CMK (cell line): ENCODE measurements around the gene GNA14.
"Not testable (repeated sequence)": the region's sequence is repeated elsewhere in the genome, so short reads cannot be mapped to it uniquely, and the experiment has no call there.

Experiments
- DNase-seq: peaks from one replicate; pipeline ENCODE4 v3.0.0-alpha.2; 2010; ENCODE audit warnings: low read depth

The GNA14 gene

DNA sequence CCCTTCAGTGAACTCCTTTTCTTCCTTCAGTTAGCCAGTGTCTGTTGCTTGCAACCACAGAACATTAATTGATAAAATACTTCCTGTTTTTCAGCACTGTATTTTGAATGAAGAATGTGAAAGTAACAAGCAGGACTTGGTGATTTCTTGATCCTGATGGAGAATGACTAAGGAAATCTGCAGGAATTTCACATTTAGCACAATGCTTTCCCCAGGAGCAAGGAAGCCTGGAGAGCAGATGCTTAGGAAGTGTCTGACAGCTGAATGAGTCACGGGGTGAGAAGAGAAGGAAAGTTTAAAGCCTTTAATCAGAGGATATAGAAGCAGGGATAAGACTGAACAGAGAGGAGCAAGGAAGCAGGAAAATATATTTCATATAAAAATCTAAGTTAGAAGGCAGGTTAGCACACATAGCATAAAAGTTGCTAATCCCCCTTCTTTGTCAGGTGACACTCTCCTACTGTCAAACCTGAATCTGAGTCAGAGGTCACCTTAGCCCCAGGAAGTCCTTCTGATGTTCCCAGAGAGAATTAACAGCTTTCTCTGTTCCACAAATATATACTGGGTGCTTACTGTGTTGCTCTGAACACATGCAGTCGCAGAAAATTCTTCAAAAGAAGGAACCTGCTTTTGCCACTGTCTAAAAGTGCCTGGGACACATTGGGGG is 59.7 kb downstream of the GNA14 start:
- DNase-seq: no peak

DNA sequence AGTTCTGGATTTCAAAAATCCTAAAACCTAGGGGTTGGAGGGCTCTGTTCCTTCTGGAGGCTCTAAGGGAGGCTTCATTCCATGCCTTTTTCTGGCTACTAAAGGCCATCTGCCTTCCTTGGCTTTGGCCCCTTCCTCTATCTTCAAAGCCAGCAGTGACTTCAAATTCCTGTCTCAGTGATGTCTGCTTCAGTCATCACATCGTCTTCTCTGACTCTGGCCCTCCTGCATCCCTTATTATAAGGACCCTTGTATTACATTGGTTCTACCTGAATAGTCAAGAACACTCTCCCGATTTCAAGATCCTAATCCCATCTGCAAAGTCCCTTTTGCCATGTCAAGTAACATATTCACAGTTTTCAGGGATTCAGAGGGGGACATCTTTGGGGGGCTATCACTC is 60.3 kb downstream of the GNA14 start:
- no peak for DNase-seq

DNA sequence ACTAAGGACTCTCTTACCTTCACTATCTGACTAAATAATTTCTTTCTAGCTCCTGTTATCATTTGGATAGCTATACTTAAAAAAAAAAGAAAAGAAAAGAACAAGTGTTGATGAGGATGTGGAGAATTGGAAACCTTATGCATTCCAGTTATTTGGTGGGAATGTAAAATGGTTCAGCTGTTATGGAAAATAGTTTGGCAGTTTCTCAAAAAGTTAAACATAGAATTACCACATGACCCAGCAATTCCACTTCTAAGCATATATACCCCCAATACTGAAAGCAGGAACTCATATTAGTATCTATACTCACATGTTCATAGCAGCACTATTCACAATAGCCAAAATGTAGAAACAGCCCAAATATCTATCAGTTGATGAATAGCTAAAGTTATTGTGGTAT is 61.1 kb downstream of the GNA14 start:
- no peak for DNase-seq

DNA sequence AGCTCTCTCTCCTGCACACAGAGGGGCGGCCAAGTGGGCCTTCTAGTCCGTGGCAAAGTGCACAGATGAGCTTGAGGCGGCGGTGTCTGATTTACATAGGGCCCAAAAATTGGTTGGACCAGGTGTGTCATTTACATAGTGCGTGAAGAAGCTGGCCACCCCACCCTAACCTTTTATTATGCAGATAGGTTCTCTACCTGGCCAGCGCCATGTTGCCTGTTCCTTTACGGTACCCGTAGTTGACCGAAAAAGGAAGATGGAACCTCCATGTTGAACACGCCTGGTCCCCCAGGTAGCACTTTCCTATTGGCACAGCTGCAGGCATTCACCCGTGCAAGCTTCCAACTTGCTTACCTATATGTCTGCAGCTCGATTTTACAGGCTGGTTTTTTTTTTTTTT is 61.5 kb downstream of the GNA14 start:
- no peak for DNase-seq

DNA sequence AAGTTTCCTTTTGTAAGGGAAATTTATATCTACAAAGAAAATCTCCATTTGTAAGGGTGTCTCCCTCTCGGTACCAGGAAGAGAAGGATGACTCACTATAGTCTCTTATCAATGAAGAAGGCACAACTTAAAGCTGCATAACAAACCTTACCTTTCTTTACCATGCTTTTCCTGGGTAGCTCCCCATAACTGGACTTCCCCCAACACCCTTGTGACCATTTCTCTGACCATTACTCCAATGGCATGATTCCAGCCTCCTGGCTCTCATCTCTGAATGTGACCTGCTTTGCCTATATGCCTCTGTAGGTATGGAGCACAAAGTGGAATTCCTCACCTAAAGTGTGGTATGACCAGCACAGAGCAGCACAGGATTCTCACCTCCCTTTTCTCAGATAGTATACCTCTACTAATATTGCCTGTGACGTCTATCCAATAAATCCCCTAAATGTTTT is 62.8 kb downstream of the GNA14 start:
- DNase-seq: no peak

DNA sequence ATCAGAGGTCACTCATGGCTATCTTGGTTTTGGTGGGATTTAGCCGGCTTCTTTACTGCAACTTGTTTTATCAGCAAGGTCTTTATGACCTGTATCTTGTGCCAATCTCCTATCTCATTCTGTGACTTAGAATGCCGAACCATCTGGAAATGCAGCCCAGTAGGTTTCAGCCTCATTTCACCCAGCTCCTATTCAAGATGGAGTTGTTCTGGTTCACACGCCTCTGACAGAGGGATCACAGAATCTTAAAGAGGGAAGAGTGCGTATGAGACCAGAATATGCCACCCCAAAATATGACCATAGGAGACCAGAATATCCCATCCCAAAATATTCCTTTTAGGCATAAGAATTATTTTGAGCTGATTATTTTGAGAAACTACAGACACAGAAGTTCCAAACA is 63.2 kb downstream of the GNA14 start:
- DNase-seq: not testable (repeated sequence)

DNA sequence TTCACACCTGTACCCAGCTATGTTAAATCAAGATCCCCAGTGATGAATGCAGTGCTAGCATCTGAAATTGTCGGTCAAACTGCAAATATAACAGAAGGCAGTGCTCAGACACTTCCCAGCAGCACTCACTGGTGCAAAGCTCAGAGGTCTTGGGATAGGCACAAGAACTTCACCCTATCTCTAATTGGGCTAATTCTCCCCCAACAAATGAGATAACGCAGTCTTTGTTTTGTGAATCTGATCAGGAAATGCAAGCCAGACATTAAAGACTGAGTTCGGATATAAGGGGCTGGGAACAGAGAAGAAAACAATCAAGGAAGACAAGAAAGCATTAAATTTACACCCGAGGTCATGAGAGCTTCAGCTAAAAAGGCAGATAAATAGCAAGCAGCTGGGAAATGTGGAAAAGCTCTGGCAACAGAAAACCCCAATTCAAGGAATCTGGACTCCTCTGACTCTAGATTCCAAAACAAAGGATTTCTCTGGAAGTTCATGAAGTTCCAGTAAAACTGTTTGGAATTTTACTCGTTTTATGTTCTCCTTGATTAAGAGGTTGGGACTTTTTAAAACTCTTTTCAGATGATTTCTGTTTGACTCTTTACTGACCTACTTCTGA is 65.1 kb downstream of the GNA14 start:
- no peak for DNase-seq

DNA sequence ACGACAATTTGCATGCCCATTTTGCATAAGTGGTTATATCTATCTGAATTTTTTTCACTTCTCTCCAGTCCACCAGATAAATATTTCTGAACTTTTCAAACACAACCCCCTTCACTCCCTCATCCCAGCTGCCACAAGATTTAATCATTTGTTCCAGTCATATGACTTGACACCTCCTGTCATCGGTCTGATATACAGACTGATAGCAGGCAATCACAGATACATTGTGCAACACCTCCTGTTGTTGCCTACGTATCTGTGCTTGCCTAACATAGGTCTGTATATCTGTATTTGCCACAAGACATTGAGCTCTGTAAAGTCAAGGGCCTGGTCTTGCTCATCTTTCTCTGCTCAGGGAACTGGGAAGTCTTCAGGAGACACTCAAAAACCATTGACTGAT is 65.6 kb downstream of the GNA14 start:
- DNase-seq: no peak

DNA sequence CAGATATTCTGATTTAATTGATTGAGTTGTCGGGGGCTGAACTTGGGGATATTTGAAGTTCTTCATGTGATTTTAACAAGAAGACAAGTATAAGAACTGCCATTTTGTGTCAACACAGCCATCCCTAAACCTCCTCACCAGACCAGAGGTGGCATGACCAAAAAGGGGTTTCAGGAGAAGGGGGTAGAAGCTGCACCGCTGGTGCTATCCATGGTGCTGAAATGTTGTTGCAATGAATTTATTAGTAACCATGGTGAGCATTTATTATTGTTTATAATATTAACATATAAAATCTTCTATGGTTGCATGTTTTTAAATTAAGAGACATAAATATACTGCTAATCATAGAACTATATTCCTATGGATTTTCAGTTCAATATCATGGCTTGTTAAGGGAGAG is 72.3 kb downstream of the GNA14 start:
- DNase-seq: no peak

DNA sequence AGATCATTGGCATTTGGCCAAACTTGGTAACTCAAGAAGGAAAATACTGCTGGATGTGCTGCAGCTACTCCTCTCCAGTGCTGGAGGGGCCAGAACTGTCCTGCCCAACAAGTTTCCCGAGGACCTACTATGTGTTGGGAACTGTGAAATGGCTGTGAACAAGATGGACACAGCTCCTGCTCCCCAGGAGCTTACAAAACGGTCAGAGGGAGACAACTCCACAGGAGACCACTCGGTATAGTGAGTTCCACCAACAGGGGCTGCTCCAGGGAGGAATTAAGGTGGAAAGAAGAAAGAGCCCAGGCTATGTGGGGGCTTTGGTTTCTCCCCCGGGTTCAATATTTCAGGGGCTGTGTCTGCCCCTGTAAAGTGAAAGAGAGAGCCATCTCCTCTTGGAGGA is 78.8 kb downstream of the GNA14 start:
- DNase-seq: no peak

DNA sequence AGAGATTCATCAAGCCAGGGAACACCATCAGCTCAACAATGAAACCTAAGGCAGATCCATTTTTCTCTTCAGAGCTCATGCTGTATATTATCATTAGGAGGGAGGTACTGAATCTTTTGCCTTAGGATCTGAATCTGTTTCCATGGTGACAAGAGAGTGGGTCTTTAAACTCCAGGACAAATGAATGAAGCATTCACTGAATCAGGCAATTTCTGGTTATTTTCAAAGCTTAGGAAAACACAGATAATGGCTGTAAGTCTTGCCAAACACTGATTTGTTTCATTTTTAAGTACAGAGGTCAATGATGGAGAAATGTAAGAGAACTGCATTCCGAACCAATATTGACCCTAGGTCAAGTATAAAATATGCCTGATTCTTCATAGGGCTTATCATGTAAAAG is 84.9 kb downstream of the GNA14 start:
- no peak for DNase-seq

DNA sequence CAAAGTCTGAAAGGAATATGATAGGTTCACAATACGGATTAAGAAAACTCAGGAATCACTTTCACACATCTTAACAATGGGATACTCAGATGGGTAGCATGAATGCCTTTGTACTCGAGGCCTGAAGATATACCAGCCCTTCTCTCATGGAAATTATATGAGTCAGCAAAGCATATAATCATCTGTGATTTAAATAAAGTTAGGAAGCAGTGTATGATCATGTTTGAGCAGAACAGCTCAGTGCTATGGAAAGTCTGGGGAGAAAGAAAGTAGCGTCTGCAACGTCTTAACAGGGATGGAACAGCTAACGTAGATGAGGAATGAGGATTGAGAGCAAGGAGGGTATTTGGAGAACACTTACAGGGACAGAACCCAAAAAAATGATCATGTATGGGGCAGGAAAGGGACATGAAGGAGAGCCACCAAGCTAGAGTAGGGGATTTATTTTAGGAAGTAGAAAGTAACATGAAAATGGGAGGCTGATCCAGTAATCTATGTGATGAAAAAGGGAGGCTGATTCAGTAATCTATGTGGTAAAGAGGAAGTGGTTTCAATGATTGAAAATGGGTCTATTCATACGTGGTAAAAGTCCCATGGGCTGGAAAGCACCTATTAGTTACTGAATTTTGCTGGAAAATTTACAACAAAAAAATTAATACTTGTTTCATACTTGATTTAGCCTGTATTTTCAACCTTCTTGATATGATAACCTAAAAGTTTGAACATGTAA is 85.9 kb downstream of the GNA14 start:
- no peak for DNase-seq

DNA sequence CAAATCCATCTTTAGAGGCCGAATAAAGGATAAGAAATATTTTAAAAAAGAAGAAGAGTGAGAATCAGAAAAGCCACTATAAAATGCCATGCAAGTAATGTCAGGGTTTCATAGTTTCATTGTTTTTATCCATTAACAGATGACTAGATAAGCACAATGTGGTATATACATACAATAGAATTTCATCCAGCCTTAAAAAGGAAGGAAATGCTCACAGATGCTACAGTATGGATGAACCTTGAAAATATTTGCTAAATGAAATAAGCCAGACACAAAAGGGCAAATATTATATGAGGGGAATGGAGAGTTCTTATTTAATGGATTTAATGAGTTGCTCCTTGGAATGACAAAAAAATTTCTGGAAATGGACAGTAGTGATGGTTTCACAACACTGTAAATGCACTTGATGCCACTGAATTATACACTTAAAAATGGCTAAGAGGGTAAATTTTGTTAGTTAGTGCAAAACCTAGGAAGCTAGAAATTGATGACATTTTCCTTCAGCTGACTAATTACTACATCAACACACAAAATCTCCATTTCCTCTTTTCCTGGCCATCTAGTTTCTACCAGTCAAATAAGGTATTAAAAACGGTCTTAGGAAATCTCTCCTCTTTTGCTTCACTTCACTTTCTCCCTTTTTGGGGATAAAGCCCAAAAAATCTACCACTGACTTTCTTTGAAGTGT is 86.6 kb downstream of the GNA14 start:
- DNase-seq: no peak

DNA sequence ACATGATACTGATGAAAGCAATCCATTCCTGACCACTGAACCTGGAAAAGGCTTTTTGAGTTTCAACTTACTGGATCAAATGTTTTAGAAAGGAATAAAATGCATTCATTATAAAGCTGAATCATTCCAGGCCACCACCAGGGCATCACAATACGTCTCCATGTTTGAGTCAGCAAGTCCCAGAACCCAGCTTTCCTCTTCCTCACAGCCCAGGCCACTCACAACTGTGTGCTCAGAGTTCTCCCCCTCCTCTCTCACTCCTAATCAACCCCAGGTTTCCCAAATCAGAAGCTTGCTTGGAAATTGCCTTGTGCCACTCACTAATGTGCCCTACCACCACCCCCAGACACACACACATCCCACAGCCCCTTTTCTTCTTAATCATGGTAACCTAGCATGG is 91.7 kb downstream of the GNA14 start:
- DNase-seq: no peak

DNA sequence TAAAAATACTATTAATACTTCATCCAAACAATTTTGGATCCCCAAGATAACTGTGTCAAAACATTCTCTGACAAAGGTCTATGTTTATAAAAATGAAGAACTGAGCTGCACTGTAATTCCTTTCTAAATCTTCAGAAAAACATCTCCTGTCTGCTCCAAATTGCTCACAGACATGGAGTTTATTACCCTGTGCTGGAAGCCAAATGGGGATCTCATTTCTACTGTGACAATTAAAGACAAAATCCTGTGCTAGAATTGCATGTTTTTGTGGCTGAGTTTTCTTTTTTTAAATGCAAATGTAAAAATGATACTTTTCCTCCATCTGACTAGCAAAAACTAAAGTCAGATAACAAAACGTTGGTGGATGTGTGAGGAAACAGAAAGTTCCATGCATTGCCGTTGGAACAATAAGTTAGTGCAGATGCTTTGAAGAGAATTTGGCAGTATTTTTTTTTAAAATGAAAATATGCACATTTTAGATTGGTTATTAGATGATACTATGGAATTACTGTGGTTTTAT is 93.5 kb downstream of the GNA14 start:
- DNase-seq: no peak

DNA sequence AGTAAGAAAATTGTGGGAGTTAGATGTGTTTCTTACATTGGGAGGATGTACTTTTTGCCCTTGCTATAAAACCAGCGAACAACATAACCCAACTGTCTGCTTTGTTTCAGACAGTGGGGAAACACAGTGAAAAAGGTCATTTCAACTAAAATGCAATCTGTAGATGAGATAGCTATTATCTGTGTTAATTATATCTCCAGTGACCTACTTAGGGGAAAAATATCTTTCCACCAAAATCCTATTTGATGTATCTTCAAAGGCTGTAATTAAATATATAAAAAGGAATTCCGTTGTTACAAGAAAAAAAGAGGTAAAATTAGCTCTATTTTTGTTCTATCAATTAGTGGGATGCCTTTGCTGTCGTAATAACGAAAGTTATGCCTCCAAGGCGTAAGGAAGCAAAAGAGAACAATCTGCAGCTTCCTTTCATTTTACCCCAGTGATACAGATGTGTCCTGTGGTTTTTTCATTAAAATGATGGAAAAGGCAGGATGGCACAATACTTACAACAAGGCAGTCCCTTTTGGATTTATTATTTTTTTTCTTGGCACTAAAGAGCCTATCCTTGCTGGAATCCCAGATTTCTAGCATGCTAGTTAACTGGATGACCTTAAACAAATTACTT is 100.9 kb downstream of the GNA14 start:
- no peak for DNase-seq

DNA sequence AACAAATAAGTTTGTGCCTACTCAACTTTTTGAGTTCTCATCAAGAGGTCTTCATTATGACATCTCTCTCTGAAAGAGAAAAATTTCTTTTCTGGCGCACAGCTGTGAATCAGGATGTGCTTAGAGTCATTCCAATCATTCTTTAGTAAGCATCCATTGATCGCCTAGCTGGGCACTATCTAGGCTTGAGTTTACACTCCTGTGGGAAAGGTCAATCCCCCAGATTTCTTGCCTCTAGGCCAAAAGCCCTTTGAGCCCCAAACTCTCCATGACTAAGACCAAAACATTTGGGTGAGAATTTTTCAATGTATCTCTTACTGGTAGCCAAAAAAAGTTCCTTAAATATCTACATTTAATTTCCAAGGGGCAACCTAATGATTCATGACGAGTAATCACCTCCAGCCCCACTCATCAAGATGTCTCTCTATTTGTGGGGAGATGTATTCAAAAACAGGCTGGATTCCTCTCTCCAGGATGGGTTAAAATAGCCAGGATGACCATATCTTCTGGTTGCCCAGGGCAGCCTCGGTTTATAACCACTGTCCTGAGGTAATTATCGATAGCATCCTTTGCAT is 101.7 kb downstream of the GNA14 start:
- DNase-seq: no peak

DNA sequence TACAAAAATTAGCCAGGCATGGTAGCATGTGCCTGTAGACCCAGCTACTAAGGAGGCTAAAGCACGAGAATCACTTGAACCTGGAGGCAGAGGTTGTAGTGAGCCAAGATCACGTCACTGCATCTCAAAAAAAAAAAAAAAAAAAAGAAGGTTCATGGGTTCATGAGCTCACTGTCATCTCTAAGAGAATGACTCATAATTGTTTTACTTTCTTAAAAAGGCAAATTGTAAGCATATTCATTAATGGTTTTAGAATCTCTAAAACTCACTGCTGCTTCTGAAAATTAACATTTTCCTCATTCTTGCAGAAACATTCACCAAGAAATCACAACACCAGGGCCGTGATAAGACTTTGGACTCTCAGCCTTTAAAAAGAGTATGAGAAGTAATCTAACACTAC is 103.6 kb downstream of the GNA14 start:
- no peak for DNase-seq

DNA sequence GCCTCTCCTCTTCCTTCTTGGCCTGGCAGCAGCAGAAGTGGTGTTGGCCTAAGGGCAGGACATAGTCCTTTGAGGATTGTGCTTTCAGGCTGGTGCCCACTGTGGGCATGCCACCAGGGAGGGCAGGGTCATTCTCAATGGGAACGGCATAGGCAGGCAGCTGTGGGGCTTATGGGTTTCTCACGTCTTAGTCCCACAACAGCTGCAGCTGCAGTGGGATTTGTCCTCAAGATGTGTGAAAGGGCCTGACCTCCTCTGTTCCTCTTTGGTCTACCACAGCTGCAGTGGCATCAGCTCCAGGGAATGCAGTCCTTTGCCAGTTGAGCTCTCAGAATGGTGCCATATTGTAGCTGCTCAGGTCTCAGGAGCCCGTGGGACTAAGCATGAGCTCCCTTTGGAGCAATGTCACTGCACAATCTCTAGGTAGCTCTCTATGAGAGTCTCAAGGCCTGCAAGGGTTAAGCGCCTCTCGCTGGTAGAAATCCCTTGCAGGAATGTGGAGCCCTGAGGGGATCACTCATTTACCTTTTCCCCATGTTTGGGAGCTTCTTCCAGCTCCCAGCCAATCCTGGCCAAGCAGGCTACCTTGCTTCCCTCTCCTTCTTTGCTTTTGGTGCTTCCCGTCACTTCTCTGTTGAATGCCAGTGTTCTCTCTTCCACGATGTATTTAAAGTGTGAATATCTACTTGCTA is 104.8 kb downstream of the GNA14 start:
- no peak for DNase-seq

DNA sequence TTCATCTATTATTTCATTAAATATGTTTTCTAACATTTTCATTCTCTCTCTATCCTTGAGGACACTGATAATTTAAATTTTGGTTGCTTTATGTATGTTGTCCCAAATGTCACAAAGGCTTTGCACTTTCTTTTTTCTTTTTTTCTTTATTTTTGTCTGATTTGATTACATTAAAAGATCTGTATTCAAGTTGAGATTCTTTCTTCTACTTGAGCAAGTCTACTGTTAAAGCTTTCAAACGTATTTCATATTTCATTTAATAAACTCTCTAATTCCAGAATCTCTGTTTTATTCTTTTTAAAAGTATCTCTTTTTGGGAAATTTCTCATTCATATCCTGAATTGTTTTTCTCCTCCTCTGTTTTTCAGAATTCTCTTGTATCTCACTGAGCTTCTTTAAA is 106.5 kb downstream of the GNA14 start:
- DNase-seq: no peak

DNA sequence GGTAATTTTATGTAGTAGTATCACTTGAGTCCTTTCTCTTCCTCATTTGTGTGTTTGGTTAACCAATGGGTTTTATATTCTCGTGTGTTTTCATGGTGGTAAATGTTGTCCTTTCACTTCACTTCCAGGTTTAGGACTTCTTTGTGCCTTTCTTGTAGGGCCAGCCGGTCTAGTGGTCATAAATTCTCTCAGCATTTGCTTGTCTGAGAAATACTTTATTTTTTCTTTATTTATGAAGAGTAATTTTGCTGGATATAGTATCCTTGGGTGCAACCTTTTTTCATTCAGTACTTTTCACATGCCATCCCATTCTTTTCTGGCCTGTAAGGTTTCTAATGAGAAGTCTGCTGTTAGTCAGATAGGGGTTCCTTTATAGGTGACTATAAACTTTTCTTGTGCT is 107.1 kb downstream of the GNA14 start:
- DNase-seq: no peak
